ENCODE measurements around the gene PTPN9.

DNA sequence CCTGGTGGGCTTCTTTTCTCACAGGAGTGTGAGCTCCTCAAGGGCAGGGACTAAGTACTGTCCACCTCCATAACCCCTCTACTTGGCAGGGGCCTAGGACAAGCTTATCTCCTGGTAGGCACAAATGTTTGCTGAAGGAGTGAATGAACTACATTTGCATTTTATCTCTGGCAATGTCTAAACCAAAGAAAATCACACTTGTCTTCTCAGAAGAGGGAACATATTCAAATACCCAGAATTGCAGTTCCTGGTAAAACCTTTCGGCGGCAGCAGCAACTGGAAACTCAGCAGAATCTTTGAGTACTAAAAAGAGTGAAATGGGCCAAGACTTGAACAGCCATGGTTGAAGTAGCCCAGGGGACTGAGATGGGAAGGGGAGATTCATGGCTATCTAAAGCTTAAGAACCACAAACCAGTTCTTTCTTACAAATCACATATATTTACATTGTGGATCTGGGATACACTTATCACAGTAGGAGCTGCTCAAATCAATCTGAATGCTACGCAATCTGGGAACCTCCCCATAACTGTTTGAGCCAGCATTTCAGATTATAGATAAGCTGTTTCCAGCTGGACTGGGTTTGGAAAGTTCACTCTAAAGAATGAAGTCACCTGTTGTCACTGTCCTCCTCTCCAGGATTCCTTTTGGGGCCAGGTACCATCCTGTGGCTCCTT lies 18.7 kb upstream of the PTPN9 start:
- TF ChIP-seq NFIC (IDR thresholded peaks at IDR 0.05) (no peak), CEBPB (IDR thresholded peaks at IDR 0.05) (no peak), EP300 (IDR thresholded peaks at IDR 0.05; ENCODE audit: borderline replicate concordance) (no peak), YY1 (IDR thresholded peaks at IDR 0.05; ENCODE audit: low read depth) (no peak)
- TF ChIP-seq, protein P1, sequence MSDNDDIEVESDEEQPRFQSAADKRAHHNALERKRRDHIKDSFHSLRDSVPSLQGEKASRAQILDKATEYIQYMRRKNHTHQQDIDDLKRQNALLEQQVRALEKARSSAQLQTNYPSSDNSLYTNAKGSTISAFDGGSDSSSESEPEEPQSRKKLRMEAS (IDR thresholded peaks at IDR 0.05): no peak
